ENCODE data around the gene NDUFA7. TPM values are rescaled to one million over a fixed set of nuclear protein-coding genes. Genes with fewer than 3 reads are reported as not detected.

The NDUFA7 gene
- polyA plus RNA-seq (2011; rRNA removed) (29.7 and 44.5 TPM in 2 replicates), polyA plus RNA-seq (2017; fragmentation: RNase III; extraction: RNeasy Plus Mini Kit Qiagen cat#74134 plus additional on column Dnase treatment) (29.0 to 44.0 TPM (median 40.2 TPM) in 3 replicates), polyA minus RNA-seq (2011; rRNA and poly(A)+ RNA removed) (35.1 and 58.5 TPM in 2 replicates)
- 88.3 and 93.3 TPM in 2 replicates for polyA plus RNA-seq (2012; cell fraction: cytosol; rRNA removed)
- 74.6 and 91.8 TPM in 2 replicates for polyA plus RNA-seq (2012; cell fraction: nucleus; rRNA removed)

DNA sequence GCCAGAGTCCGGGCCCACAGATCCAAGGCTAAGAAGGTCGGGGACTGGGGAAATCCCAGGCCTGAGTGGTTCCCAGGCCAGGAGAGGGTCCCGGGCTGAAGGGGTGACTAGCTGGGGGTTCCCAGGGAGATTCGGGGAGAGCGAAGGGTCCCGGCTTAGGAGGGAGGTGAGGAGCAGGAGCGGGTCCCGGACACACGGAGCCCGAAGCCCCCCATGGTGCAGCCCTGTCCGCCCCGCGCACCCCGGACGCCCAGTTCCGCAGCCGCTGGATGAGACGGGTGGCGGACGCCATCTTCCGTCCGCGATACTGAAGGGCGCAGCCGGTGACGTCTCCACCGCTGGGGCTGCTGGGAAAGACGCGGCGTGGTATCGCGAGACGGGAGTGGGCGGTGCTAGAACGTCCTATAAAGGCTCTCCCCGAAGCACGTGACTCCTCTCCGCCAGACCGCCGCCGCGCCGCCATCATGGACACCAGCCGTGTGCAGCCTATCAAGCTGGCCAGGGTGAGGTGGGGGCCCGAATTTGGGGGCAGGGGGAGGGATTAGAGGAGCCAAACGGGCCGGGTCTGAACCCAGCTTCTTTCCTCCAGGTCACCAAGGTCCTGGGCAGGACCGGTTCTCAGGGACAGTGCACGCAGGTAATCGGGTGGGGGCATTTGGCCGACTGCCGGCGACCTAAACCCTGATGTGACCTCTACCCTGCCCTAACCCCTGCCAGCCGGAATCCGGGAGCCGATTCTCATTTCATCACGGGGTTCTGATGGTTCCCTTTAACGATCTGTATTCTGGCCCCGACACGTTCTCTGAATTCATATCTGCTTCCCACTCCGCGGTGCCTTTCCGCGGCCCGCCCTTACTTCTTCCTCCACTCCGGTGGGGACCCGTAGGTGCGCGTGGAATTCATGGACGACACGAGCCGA is at the start of gene NDUFA7, which contains the start of gene RPS28:
Gene NDUFA7 (minus strand): TSS at position 309 of the 919 bp plus-strand sequence. CDS start 17 bp downstream, at position 292.
Gene RPS28 (plus strand): TSS at position 430 of the 919 bp plus-strand sequence. CDS start 35 bp downstream, at position 465.
- Histone ChIP-seq H3K9me3 (no peaks in the 10 kb centered on the region), H3K4me2 (peak within 1 kb of the TSS; percentile 98), H3K4me3 (peak within 1 kb of the TSS; percentile 100), H3K4me1 (peaks cover 22% of the 10 kb centered on the region), H3K27ac (peak within 1 kb of the TSS; percentile 95 to 99)
- TF ChIP-seq MAX (IDR thresholded peaks at IDR 0.05) (peak; percentile 84), HOXA7 (CRISPR knock-in tag; IDR thresholded peaks at IDR 0.05) (no peak), KDM5A (IDR thresholded peaks at IDR 0.05) (peak; percentile 94), RAD21 (conservative IDR thresholded peaks at IDR 0.05 in 1 of 2, IDR thresholded peaks at IDR 0.05 in 1 of 2) (0 out of 5 replicates have a peak, but pooled peaks of 1 of the 2 experiments have one; percentile 24), TFCP2L1 (CRISPR knock-in tag; IDR thresholded peaks at IDR 0.05) (0 out of 2 replicates have a peak, but pooled peaks have one; percentile 34), CHD2 (IDR thresholded peaks at IDR 0.05; ENCODE audit: low read length, partially characterized antibody) (peak; percentile 95), ZFP36 (IDR thresholded peaks at IDR 0.05; ENCODE audit: borderline replicate concordance, partially characterized antibody) (no peak), MYC (IDR thresholded peaks at IDR 0.05; ENCODE audit: borderline replicate concordance, low read length) (0 out of 2 replicates have a peak, but pooled peaks have one; percentile 39), PHF8 (IDR thresholded peaks at IDR 0.05; ENCODE audit: borderline replicate concordance, low read depth) (peak; percentile 91; the same call in 1 of the 2 replicates), POLR2A (IDR thresholded peaks at IDR 0.05; ENCODE audit: low read length) (peak; percentile 81), RCOR1 (IDR thresholded peaks at IDR 0.05; ENCODE audit: low read depth, low read length) (no peak), EHF (CRISPR knock-in tag; IDR thresholded peaks at IDR 0.05) (no peak), GATA3 (IDR thresholded peaks at IDR 0.05; ENCODE audit: borderline replicate concordance) (peak; percentile 54; the same call in 1 of the 2 replicates), BCL3 (IDR thresholded peaks at IDR 0.05) (peak; percentile 91; the same call in 2 of the 3 replicates), JUN (IDR thresholded peaks at IDR 0.05) (peak; percentile 54 to 92; a peak in 4 of 5 replicates)
- TF ChIP-seq, protein P1, sequence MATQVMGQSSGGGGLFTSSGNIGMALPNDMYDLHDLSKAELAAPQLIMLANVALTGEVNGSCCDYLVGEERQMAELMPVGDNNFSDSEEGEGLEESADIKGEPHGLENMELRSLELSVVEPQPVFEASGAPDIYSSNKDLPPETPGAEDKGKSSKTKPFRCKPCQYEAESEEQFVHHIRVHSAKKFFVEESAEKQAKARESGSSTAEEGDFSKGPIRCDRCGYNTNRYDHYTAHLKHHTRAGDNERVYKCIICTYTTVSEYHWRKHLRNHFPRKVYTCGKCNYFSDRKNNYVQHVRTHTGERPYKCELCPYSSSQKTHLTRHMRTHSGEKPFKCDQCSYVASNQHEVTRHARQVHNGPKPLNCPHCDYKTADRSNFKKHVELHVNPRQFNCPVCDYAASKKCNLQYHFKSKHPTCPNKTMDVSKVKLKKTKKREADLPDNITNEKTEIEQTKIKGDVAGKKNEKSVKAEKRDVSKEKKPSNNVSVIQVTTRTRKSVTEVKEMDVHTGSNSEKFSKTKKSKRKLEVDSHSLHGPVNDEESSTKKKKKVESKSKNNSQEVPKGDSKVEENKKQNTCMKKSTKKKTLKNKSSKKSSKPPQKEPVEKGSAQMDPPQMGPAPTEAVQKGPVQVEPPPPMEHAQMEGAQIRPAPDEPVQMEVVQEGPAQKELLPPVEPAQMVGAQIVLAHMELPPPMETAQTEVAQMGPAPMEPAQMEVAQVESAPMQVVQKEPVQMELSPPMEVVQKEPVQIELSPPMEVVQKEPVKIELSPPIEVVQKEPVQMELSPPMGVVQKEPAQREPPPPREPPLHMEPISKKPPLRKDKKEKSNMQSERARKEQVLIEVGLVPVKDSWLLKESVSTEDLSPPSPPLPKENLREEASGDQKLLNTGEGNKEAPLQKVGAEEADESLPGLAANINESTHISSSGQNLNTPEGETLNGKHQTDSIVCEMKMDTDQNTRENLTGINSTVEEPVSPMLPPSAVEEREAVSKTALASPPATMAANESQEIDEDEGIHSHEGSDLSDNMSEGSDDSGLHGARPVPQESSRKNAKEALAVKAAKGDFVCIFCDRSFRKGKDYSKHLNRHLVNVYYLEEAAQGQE (IDR thresholded peaks at IDR 0.05), result peak; percentile 95
- TF ChIP-seq, protein P2, sequence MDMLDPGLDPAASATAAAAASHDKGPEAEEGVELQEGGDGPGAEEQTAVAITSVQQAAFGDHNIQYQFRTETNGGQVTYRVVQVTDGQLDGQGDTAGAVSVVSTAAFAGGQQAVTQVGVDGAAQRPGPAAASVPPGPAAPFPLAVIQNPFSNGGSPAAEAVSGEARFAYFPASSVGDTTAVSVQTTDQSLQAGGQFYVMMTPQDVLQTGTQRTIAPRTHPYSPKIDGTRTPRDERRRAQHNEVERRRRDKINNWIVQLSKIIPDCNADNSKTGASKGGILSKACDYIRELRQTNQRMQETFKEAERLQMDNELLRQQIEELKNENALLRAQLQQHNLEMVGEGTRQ (IDR thresholded peaks at IDR 0.05), result peak; percentile 85
- peak; percentile 50 to 92 for DNase-seq (ENCODE audit: low read depth in 1 of 2, low spot score in 1 of 2)
- peak; percentile 80 to 89 for ATAC-seq
- ChIA-PET CTCF (interaction anchor here (0.8 kb wide), 1 partner anchor 14 kb away, joined by 3 read pairs; no protein-coding TSS in a partner anchor), POLR2A (interaction anchor here (0.6 to 1.7 kb wide), 5 partner anchors 9 to 284 kb away, joined by 3 to 20 read pairs (median 3); no protein-coding TSS in a partner anchor)
- WGBS (ENCODE audit: missing lambda C conversion rate), result 3% methylated on average over 28 of the region's 72 CpGs
- FAIRE-seq, result no peak

Data from A549 (cell line).